Measurements from ENCODE around the gene TIMM50.
"Not testable (repeated sequence)": the region's sequence is repeated elsewhere in the genome, so short reads cannot be mapped to it uniquely, and the experiment has no call there.

TIMM50 gene

GRCh38 chr19:39480337-39481228, at the start of gene TIMM50:
Gene TIMM50, plus strand, starts transcription at chr19:39480838. Its CDS starts 16 bp downstream, at chr19:39480854.
- peak; percentile 98 for DNase-seq (ENCODE audit: low read depth)

- DNase-seq (ENCODE audit: low read depth) = peak; percentile 18
Measured at GRCh38 chr19:39432677-39433025, 48.0 kb upstream of the TIMM50 start.

GRCh38 chr19:39433480-39434079, 47.1 kb upstream of the TIMM50 start:
- peak; percentile 13 for DNase-seq (ENCODE audit: low read depth)

- DNase-seq (ENCODE audit: low read depth) = peak; percentile 37
Measured at GRCh38 chr19:39434123-39435076, 46.2 kb upstream of the TIMM50 start.

- DNase-seq (ENCODE audit: low read depth) = peak; percentile 98
Measured at GRCh38 chr19:39435499-39436349, 44.9 kb upstream of the TIMM50 start, which contains the start of gene RPS16. Gene RPS16, minus strand, starts transcription at chr19:39435949. Its CDS starts 54 bp downstream, at chr19:39435895.

- DNase-seq (ENCODE audit: low read depth) = peak; percentile 16
Measured at GRCh38 chr19:39436350-39436716, 44.3 kb upstream of the TIMM50 start.

GRCh38 chr19:39438270-39438934, 42.2 kb upstream of the TIMM50 start:
- peak; percentile 70 for DNase-seq (ENCODE audit: low read depth)

- DNase-seq (ENCODE audit: low read depth) = peak; percentile 37
Measured at GRCh38 chr19:39444598-39445195, 35.9 kb upstream of the TIMM50 start.

- DNase-seq (ENCODE audit: low read depth) = peak; percentile 98
Measured at GRCh38 chr19:39445196-39446111, 35.2 kb upstream of the TIMM50 start, which contains the start of gene SUPT5H. Gene SUPT5H, plus strand, starts transcription at chr19:39445582. Its CDS starts 309 bp downstream, at chr19:39445891.

GRCh38 chr19:39446365-39447084, 34.1 kb upstream of the TIMM50 start:
- no peak for DNase-seq (ENCODE audit: low read depth)

- peak; percentile 80 for DNase-seq (ENCODE audit: low read depth)
Measured at GRCh38 chr19:39448271-39448670, 32.4 kb upstream of the TIMM50 start.

GRCh38 chr19:39449116-39449797, 31.4 kb upstream of the TIMM50 start:
- DNase-seq (ENCODE audit: low read depth) = no peak

- not testable (repeated sequence) for DNase-seq (ENCODE audit: low read depth)
Measured at GRCh38 chr19:39451257-39451656, 29.4 kb upstream of the TIMM50 start.

GRCh38 chr19:39463403-39463802, 17.2 kb upstream of the TIMM50 start:
- no peak for DNase-seq (ENCODE audit: low read depth)

- no peak for DNase-seq (ENCODE audit: low read depth)
Measured at GRCh38 chr19:39465956-39466747, 14.5 kb upstream of the TIMM50 start.

- DNase-seq (ENCODE audit: low read depth) = no peak
Measured at GRCh38 chr19:39467941-39468340, 12.7 kb upstream of the TIMM50 start.

- DNase-seq (ENCODE audit: low read depth) = no peak
Measured at GRCh38 chr19:39469036-39469435, 11.6 kb upstream of the TIMM50 start.

All from ELR (cell line).